HG02870 (cell line): ENCODE measurements around the gene CD79B.
A peak's percentile ranks its signal among the peaks of the same experiment; 100 is the strongest.

Experiments used
- ATAC-seq: cut with Tn5 transposase; IDR thresholded peaks from one replicate; pipeline ENCODE4 v1.9.1; 2021; ENCODE audit warnings: mild to moderate bottlenecking, moderate library complexity; ENCODE audit not compliant: unreplicated experiment

CD79B gene

DNA sequence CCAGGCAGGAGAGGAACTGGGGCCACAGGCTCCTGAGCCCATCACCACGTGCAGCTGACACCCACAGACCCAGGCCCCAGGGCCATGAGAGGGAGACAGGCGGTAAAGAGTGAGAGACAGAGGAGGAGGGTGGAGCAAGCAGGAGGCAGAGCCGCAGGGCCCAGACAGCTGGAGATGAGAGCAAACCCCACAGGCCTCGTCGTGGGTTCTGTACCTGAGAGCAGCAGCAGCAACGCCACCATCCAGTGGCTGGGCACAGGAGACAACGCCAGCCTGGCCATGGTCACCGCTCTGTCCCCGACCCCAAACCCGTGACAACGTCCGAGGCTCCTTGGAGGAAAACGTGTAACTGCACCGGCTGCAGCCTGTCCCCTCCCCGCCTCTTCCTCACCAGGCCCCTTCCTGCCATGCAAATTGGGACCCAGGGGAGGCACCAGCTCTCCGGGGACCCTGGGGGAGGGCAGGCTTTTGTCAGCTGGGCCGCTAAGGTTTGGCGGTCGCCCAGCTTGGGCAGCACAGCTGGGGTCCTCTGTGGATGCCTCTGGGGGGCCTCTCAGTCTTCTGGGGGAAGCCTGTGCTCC lies at the start of gene CD79B:
Gene CD79B, minus strand, starts transcription at position 351 of the 581 bp plus-strand sequence. Its CDS starts 70 bp downstream, at position 281.
- peak; percentile 79 for ATAC-seq

DNA sequence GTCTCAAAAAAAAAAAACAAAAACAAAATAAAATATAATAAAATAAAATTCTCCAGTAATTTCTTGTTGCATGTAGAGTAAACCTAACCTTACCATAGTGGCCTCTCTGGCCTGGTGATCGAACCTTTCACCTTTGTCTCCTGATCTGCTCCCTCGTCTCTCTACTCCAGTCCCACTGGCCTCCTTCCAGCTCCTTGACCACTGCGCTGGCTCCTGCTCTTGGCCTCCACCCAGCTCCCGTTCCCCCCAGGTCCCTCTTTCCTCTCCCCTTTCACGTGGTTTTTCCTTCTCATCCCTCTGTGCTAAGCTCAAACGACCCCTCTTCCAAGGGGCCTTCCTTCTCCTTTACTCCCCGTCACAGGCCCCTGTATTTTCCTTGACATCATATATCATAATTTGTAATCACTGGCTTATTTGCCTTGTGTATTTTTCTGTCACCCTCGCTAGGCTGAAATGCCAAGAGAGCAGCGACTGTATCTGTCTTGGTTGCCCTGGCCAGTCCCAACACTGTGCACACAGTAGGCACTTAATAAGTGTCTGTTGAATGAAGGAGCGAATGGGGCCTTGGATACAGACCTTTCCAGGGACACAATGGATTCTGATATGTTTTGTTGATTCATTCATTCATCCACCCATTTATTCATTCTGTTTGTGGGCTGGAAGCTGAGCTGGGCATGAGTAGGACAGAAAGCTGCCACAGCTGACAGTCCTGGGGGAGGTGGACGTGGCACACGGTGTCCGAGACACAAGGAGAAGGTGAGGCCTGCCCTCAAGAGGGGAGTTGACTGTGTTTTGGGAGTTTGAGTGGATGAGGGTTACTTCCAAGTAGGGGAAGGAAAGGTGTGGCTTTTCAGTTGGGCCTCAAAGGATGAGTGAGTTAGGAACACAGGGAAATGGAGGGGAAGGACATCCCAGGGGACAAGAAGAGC lies 46.4 kb upstream of the CD79B start:
- ATAC-seq: no peak

DNA sequence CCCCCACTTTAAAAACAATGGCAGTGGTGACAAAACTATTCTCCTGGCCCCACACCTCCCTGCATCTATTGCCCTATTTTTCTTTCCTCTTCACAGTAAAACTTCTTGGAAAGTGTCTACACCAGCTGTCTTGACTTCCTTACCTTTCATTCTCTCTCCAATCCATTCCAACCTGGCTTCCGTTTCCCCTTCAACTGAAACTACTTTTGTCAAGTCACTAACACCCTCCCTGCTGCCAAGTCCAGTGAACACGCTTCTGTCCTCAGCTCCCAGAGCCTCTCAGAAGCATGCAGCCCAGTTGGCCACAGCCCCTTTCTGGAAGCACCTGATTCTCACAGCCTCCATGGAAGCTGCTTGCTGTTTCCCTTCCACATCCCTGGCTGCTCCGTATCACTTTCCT lies 44.6 kb upstream of the CD79B start:
- ATAC-seq: no peak

DNA sequence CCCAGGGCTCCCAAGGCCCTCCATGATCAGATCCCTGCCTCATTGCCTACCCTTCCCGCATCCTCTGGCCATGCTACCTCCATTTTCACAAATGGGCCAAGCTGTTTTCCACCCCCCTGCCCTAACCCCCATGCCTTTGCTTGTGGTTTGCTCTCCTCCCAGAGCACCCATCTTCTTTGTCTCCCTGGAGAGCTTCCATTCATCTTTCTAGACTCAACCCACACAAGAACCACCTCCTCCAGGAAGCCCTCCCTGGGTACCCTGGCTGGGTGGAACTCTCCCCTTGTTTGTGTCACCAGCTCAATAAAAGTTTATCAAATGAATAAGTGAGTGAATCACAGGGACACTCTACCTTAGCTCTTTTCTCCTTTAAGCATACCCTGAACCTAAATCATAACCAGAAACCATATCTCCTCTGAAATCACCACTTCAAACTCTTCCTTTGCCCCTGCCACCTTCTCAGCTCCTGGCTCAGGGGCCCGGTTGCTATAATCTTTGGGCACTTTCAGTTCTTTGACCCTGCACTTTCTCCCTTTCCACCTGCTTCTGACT lies 43.5 kb upstream of the CD79B start:
- ATAC-seq: no peak

DNA sequence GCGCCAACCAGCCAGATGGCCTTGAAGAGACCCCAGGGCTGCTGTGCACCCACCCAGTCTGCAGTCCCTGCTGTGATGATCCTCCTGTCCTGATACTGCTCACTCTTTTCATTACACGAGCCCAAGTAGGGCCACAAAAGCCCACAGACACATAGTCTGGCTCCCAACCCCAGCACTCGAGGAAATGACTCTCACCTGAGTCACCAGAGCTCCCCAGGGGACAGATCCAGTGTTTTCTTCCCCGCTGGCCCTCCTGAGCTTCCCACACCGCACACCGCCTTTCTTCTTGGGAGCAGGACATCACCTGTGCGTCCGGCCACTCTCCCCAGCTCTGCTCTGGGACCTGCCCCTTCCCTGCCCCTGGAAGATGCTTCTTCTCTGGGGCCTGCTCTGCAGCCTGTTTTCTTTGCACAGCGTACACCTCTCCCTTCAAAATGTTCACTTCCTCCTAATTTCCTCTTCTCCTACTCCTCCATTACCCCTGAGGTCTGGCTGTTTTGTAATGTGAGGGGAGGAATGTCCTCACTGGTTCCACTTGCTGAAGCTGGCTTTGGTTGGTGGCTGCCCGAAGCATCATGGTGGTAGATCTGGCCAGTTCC lies 42.6 kb upstream of the CD79B start:
- ATAC-seq: no peak

DNA sequence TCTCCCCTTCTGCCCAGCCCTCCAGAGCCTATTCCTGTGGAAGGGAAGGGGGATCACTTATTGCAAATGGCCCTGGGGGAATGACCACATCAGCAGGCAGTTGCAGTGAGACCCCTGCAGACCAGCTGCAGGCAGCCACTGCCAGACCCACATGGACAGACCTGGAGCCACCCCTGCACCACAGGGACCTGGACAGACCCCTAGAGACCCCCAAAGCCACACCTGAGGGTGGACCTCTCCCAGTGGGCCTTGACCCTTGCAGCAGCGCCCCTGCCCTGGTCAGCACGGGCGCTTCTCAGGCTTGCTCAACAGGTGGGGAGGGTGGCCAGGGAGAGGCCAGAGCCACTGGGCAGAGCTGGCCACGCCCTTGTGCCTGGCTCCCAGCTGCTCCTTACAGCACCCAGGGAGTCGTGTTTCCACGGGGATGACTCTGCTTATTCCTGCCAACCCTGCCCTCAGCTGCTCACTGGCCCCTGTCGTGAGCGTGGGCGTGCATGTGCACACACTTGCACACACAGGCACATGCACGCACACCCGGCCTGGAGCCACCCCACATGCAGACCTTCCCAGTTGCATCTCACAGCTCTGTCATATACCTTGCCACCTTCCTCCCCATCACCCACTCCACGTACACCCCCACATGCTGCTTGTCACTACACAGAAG lies 41.9 kb upstream of the CD79B start:
- no peak for ATAC-seq

DNA sequence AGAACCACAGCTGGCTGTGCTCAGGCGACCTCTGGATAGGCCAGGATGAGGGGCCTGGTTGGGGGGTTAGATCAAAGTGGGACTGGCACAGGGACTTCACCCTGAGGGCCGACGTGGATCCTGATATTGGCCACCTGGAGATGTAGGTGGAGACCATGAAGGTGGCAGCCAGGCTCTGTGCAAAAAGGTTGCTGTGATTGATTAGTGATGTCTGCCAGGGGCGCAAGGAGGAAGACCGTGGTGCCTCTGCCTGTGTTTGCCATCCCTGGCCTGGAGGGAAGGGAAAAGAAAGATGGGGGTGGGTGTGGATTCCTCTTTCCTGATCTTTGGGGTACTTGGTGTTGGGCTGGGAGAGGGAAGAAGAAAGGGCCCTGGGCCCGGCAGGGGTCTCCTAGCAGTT lies 41.1 kb upstream of the CD79B start:
- no peak for ATAC-seq

DNA sequence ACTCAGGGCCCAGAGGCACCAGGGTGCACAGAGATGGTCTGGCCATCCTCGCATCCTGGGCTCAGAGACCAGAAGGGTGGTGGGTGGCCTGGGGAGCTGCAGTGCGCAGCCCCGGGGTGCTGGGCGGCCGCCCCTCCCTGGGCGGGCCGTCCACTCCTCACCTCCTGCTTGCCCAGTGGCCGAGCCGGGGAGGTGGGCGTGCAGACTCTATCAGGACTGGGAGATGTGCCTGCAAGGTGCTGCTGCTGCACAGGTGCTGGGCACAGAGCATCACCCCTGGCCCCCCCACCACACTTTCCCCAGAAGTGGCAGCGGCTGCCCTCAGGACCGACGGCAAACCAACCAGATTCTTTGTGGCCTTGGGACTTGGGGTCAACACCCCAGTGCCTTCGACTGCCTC lies 40.7 kb upstream of the CD79B start, which contains the start of gene SCN4A:
Gene SCN4A, minus strand, starts transcription at position 123 of the 400 bp plus-strand sequence. Its CDS starts 77 bp downstream, at position 46.
- no peak for ATAC-seq

DNA sequence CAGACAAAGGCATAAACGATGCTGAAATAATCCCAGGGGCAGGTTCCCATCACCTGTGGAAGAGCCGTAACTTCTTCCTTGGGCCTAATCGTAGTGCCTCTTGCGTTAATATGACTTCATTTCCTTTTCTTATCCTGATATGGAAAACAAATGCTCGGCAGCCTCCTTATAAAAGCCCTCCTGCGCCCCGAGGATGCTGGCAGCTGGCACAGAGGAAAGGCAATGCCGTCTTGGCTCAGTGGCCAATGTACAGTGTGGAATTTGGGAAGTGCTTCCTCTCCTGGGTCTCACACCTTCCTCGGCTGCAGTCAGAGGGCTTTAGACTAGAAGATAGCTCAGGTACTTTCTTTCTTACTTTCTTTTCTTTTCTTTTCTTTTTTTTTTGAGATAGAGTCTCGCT lies 37.1 kb upstream of the CD79B start:
- no peak for ATAC-seq

DNA sequence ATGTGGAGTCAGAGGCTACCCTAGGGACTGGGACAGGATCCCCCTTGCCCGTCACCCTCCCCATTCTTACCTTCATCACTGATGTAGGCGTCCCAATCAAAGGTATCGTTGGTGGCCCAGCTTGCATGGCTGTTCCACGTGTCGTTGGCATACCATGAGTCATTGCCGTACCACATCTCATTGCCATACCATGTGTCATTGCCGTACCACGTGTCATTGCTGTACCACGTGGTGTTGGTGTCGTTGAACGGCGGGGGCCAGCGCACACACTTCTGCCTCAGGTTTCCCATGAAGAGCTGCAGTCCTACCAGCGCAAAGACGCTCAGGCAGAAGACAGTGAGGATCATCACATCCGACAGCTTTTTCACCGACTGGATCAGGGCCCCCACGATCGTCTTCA lies 35.8 kb upstream of the CD79B start:
- no peak for ATAC-seq

DNA sequence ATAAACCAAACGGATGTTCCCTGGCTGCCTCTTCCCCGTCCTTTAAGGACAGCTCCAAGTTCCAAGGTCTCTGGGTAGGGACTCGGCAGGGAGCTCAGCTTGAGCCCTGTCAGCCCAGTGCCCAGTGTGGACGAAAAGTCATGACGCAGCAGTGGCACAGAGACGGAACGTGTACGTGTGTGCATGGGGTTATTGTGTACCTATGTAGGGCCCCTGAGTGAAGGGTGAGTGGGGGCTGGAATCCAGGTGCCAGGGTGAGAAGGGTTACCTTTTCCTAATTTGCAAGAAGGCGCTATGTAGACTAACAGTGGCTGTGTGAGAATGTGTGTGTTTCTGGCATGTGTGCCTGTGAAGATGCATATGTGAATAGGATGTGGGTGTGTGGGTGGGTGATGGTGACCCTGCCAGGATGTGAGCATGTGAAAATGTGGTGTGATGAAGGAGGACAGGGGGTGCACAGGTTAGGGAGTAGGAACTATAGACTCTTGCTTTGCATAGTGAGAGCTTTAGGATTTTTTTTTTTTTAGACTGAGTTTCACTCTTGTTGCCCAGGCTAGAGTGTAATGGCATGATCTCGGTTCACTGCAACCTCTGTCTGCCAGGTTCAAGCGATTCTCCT lies 34.6 kb upstream of the CD79B start:
- ATAC-seq: no peak

DNA sequence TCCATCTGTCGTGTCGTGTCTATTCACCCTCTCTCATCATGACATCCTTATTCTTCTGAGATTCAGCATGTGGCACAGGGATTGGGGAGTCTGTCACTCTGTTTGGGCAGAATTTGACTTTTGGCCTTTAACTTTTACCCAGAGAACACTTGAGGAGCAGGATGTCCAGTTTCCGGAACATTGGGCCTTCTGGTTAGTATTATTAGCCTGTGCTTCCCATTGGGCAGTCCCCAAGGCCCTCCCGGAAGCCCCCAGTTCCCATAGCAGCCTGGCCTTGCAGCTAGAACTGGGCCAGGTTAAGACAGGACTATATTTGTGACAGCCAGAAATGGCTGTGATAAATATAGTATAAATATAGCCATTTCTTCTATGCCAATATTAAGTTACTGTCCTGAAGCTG lies 31.0 kb upstream of the CD79B start:
- ATAC-seq: no peak

DNA sequence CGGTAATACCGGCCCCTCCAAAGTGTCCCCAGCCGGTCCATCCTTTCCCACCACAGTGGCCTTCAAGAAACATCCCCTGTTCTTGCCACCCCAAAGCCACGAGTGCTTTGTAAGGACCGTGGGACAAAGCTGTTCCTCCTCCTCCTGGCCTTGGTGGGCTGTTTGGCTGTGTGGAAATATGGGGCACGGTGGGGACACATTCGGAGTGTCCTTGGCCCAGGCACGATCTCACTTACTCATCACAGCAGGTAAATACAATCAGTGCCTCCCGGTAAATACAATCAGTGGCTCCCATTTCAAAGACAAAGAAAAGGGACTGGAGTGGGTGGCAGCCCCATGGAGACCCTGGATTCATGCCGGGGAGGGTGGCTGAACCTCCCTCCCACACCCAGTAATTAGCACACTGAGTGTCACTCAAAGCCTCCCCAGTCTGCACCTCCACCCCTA lies 30.2 kb upstream of the CD79B start:
- ATAC-seq: no peak

DNA sequence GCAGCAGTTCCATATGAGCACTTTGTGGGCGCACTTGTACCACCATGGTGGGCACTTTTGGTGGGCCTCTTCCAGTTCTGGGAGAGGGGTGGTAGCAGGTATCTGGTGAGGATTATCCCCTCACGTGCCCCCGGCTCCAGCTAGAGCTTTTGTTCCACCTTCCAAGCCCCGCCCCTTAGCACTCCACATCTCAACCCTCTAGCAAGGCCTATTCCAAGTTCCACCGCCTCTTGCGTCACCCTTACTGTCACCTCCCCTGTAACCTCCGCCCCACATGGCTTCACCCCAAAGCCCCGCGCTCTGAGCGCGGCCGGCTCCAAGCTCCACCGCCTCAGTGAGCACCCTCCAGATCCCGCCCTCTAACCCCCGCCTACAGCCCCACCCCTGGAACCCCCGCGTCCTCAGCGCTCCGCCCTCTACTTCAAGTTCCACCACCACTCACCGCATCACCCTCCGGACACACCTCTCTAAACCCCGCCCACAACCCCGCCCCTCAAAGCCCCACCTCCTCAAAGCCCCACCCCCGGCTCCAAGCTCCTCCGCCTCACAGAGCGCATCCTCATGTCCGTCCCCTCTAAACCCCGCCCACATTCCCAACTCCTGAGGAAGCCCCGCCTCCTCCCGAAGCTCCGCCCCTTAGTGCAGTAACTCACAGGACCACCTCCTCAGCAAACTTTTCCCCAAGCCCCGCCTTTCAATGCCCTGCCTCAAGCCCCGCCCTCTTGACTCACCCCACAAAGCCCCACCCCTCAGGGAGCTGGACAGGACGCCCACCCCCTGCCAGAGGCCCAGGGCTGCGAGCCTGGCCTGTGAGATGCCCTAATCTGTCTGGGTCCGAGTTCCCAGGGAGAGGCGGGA lies 29.5 kb upstream of the CD79B start:
- ATAC-seq: no peak

DNA sequence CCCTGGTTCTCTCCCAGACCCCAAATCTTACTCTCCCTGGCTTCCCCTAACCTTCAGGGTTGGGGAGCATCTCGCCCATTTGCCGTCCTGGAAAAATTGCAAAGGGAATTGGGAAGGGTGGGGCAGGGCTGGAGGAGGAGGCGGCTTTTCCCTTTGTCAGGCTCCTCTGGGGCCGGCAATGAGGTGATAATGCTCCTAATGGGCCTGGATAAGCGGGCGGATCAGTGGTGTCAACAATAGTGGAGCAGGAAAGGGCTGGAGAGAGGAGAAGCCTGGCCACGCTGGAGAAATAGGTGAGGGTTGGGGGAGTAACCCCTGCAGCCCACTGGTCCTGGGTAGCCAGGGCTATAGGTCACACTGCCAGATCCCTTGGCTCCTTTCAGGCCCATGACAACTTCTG lies 28.3 kb upstream of the CD79B start:
- ATAC-seq: no peak

DNA sequence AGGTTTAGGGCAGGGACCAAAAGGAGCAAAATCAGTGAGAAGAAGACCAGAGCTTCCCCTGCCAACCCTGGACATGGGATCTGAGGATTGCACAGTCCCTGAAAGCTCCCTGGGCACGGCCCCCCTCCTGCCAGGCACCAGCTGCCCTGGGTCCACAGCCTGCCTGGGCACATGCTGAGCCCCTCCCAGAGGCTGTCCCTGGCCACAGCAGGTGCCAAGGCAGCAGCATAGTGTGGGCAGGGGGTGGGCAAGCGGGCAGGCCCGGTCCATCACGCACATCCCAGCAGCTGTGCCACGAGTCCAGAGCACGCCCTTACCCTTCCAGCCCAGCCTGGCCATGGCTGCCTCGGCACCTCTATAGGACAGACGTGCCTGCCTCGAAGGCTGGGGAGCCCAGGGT lies 27.9 kb upstream of the CD79B start:
- ATAC-seq: no peak

DNA sequence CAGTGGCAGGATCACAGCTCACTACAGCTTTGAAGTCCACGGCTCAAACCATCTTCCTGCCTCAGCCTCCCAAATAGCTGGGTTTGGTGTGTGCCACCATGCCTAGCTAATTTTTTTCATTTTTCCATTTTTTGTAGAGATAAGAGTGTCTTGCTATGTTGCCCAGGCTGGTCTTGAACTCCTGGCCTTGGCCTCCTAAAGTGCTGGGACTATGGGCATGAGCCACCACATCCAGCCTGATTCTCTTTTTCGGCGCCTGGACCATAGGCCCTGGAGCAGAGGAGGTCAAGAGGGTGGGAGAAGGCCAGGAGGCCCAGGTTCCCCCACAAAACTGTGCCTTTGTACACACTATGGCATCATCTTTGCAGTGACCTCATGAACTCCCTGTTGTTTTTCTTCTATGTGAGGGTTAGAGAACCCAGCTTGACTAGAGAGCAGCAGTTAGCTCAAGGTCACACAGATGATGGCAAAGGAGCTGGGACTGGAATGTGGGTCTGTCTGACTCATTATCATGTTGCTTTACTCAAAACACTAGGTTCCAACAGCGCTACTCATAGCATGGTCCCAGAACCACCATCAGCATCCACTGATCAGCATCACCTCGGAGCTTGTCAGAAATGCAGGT lies 24.3 kb upstream of the CD79B start:
- no peak for ATAC-seq

DNA sequence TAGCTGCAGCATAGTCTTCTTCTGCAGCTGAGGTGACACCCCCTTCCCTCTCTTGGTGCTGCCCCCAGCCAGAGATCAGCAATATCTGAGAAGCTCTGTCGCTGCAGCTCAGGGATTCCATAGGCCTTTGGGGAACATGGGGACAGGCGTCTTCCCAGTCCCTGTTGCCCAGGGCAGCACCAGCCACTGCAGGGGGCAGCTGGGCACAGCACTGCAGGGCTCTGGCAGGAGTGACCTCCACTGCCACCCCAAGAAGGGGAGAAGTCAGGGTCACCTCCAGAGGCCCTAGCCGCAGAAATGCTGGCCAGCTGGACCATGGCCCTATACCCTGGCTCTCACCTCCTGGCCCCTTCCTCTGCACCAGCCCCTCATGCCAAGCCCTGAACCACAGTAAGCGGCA lies 23.7 kb upstream of the CD79B start:
- no peak for ATAC-seq

DNA sequence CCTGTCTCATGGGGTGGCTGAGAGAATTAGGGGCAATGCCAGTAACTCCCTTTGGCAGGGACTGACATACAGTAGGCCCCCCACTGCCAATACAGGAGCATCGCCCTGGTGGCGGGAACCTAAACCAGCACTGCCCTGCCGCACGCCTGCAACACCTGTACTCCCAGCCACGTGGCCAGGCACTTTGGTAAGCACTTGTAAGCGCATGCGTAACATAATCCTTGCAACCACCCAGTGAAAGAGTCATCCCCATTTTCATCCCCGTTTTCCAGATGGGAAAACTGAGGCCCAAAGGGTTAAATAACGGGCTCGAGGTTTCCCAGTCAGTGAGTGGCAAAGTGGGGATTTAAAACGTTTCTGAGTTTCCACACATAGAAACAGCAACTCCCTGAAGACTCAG lies 23.1 kb upstream of the CD79B start:
- no peak for ATAC-seq
